HepG2 (cell line): Measurements from ENCODE around the gene ADI1. TPM values are rescaled to one million over a fixed set of nuclear protein-coding genes. Genes with fewer than 3 reads are reported as not detected.
A peak's percentile ranks its signal among the peaks of the same experiment; 100 is the strongest.

ENCODE experiments used
- ASH2L ChIP-seq: fragments of 300-600, 200-600 bp; sonication (generic); IDR thresholded peaks from 2 replicates; pipeline ENCODE4 v1.7.0; 2017; ENCODE audit warnings: low read depth, mild to moderate bottlenecking, moderate library complexity, mixed read lengths, low read length; ENCODE audit not compliant: insufficient read length
- CC2D1A ChIP-seq: sonication (generic); formaldehyde crosslinking; IDR thresholded peaks from 2 replicates; pipeline ENCODE4 v1.8.1; 2023; ENCODE audit warnings: mild to moderate bottlenecking, missing genetic modification reagents
- DR1 ChIP-seq: sonication (generic); formaldehyde crosslinking; IDR thresholded peaks from 2 replicates; pipeline ENCODE4 v1.8.0; 2021; ENCODE audit warnings: mild to moderate bottlenecking, missing genetic modification reagents, inconsistent platforms
- FOXP1 ChIP-seq, 2 experiments: fragments of 450-650 bp in 1 of 2; IDR thresholded peaks; 2 replicates each; pipeline ENCODE4 v1.6.1; 2017 to 2018; ENCODE audit warnings: antibody characterized with exemption in 1 of 2
- GABPB1 ChIP-seq: IDR thresholded peaks from 2 replicates; pipeline ENCODE4 v1.6.1; 2016; ENCODE audit warnings: mild to moderate bottlenecking, missing genetic modification reagents, moderate library complexity, missing compliant biosample characterization
- GFI1 ChIP-seq: sonication (generic); formaldehyde crosslinking; IDR thresholded peaks from 2 replicates; pipeline ENCODE4 v1.5.0; 2020; ENCODE audit warnings: missing genetic modification reagents, mild to moderate bottlenecking, borderline replicate concordance
- KAT8 ChIP-seq: IDR thresholded peaks from 2 replicates; pipeline ENCODE4 v1.6.1; 2016; ENCODE audit warnings: missing genetic modification reagents, missing compliant biosample characterization
- MIER2 ChIP-seq: IDR thresholded peaks from 2 replicates; pipeline ENCODE4 v1.6.1; 2016; ENCODE audit warnings: missing biosample characterization, missing genetic modification reagents
- NPAS2 ChIP-seq: sonication (generic); formaldehyde crosslinking; IDR thresholded peaks from 2 replicates; pipeline ENCODE4 v1.8.0; 2022; ENCODE audit warnings: mild to moderate bottlenecking, missing genetic modification reagents, borderline replicate concordance
- POLR2G ChIP-seq: fragments of 200-400 bp; formaldehyde crosslinking; IDR thresholded peaks from 2 replicates; pipeline ENCODE4 v1.6.1; 2018; ENCODE audit warnings: mild to moderate bottlenecking, low read depth, low read length, moderate library complexity
- RBAK ChIP-seq: sonication (generic); formaldehyde crosslinking; IDR thresholded peaks from 2 replicates; pipeline ENCODE4 v1.5.1; 2020; ENCODE audit warnings: mild to moderate bottlenecking, missing genetic modification reagents
- SP1 ChIP-seq, 2 experiments: fragments of 450-650 bp in 1 of 2; sonication (generic) in 1 of 2; formaldehyde crosslinking in 1 of 2; IDR thresholded peaks; 2 replicates each; pipeline versions ENCODE4 v1.4.0 to v1.6.1; 2016 to 2020; ENCODE audit warnings: missing genetic modification reagents in 1 of 2
- SP4 ChIP-seq: sonication (generic); formaldehyde crosslinking; IDR thresholded peaks from 2 replicates; pipeline ENCODE4 v1.8.1; 2023; ENCODE audit warnings: mild to moderate bottlenecking, missing genetic modification reagents
- TAF1 ChIP-seq: sonication (generic); formaldehyde crosslinking; IDR thresholded peaks from 2 replicates; pipeline ENCODE4 v1.4.0; 2020; ENCODE audit warnings: missing genetic modification reagents
- XRCC5 ChIP-seq: fragments of 200-400 bp; formaldehyde crosslinking; optimal IDR thresholded peaks from 2 replicates; pipeline ENCODE3; 2017; ENCODE audit warnings: mild to moderate bottlenecking, low read length
- ZNF256 ChIP-seq: sonication (generic); formaldehyde crosslinking; conservative IDR thresholded peaks from 2 replicates; pipeline ENCODE4 v1.4.0; 2020; ENCODE audit warnings: missing genetic modification reagents
- ZNF331 ChIP-seq: sonication (generic); formaldehyde crosslinking; IDR thresholded peaks from 2 replicates; pipeline ENCODE4 v1.4.0; 2020; ENCODE audit warnings: missing genetic modification reagents
- ZNF333 ChIP-seq: sonication (generic); formaldehyde crosslinking; IDR thresholded peaks from 2 replicates; pipeline ENCODE4 v1.4.0; 2020; ENCODE audit warnings: mild to moderate bottlenecking, missing genetic modification reagents, borderline replicate concordance
- ZNF451 ChIP-seq: sonication (generic); formaldehyde crosslinking; IDR thresholded peaks from 2 replicates; pipeline ENCODE4 v1.5.0; 2020; ENCODE audit warnings: mild to moderate bottlenecking, missing genetic modification reagents
- polyA plus RNA-seq, 8 experiments: library from polyadenylated mRNA; depleted of rRNA in 3 of 8; stranded (reverse) in 7 of 8; unstranded in 1 of 8; fragments of >200 nt; fragmentation: Illumina TruSeq in 4 of 8; extraction: Trizol in 4 of 8; gene quantifications; 2 replicates each; pipeline versions ENCODE4 v1.2.1 to v1.2.3, GENCODE V29; 2011 to 2016; ENCODE audit warnings: low read depth in 4 of 8, missing spikeins in 1 of 8, mixed read lengths in 1 of 8; ENCODE audit not compliant: insufficient read depth in 1 of 8
- total RNA-seq, 5 experiments: library from RNA; depleted of rRNA; stranded (reverse); fragments of >200 nt; fragmentation: Illumina TruSeq; extraction: Trizol; gene quantifications; 2 replicates each; pipeline ENCODE4 v1.2.3, GENCODE V29; 2016; ENCODE audit warnings: low read depth in 1 of 5
- TF ChIP-seq, protein P1 (sequence below): sonication (generic); formaldehyde crosslinking; IDR thresholded peaks from 2 replicates; pipeline ENCODE4 v1.5.1; 2020; ENCODE audit warnings: mild to moderate bottlenecking, missing genetic modification reagents, borderline replicate concordance
- TF ChIP-seq, protein P2 (sequence below): sonication (generic); formaldehyde crosslinking; IDR thresholded peaks from 2 replicates; pipeline ENCODE4 v1.5.0; 2020; ENCODE audit warnings: mild to moderate bottlenecking, missing genetic modification reagents
- TF ChIP-seq, protein P3 (sequence below): sonication (generic); formaldehyde crosslinking; conservative IDR thresholded peaks from 2 replicates; pipeline ENCODE4 v1.8.0; 2022; ENCODE audit warnings: missing genetic modification reagents

ADI1 gene
- total and polyA plus RNA-seq, 2 of the 13 experiments (the other 11 are each of a cell fraction or from before 2014, with no cell fraction given), result 28.7 to 123 TPM

DNA sequence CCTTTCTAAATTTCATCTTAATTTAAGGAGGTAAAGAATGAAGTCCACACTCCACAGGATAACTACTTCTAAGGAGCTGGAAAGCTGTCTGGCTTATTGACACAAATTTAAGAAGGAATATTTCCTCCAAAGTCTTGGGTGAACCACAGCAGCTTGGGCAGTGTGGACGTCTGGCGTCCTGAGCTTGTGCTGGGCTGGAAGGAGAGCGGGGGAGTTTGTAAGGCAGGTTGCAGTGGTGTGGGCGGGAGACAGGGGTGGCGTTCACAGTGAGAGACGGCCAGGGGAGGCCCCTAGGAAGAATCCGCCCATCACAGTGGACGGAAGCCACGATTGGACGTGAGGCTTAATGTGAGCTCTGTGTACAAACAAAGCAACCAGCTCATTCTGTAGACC lies 25.7 kb downstream of the ADI1 start (continued):
- TF ChIP-seq, protein P1, sequence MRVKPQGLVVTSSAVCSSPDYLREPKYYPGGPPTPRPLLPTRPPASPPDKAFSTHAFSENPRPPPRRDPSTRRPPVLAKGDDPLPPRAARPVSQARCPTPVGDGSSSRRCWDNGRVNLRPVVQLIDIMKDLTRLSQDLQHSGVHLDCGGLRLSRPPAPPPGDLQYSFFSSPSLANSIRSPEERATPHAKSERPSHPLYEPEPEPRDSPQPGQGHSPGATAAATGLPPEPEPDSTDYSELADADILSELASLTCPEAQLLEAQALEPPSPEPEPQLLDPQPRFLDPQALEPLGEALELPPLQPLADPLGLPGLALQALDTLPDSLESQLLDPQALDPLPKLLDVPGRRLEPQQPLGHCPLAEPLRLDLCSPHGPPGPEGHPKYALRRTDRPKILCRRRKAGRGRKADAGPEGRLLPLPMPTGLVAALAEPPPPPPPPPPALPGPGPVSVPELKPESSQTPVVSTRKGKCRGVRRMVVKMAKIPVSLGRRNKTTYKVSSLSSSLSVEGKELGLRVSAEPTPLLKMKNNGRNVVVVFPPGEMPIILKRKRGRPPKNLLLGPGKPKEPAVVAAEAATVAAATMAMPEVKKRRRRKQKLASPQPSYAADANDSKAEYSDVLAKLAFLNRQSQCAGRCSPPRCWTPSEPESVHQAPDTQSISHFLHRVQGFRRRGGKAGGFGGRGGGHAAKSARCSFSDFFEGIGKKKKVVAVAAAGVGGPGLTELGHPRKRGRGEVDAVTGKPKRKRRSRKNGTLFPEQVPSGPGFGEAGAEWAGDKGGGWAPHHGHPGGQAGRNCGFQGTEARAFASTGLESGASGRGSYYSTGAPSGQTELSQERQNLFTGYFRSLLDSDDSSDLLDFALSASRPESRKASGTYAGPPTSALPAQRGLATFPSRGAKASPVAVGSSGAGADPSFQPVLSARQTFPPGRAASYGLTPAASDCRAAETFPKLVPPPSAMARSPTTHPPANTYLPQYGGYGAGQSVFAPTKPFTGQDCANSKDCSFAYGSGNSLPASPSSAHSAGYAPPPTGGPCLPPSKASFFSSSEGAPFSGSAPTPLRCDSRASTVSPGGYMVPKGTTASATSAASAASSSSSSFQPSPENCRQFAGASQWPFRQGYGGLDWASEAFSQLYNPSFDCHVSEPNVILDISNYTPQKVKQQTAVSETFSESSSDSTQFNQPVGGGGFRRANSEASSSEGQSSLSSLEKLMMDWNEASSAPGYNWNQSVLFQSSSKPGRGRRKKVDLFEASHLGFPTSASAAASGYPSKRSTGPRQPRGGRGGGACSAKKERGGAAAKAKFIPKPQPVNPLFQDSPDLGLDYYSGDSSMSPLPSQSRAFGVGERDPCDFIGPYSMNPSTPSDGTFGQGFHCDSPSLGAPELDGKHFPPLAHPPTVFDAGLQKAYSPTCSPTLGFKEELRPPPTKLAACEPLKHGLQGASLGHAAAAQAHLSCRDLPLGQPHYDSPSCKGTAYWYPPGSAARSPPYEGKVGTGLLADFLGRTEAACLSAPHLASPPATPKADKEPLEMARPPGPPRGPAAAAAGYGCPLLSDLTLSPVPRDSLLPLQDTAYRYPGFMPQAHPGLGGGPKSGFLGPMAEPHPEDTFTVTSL (CRISPR knock-in tag), result no peak
- TF ChIP-seq ZNF333 (CRISPR knock-in tag) (0 out of 2 replicates have a peak, but pooled peaks have one; percentile 3), DR1 (CRISPR knock-in tag) (no peak), NPAS2 (CRISPR knock-in tag) (no peak), RBAK (CRISPR knock-in tag) (no peak), ASH2L (peak; percentile 43), SP4 (CRISPR knock-in tag) (peak; percentile 73; the same call in 1 of the 2 replicates), MIER2 (CRISPR knock-in tag) (no peak), CC2D1A (CRISPR knock-in tag) (no peak), ZNF256 (CRISPR knock-in tag) (no peak), XRCC5 (peak; percentile 35), POLR2G (peak; percentile 65; the same call in 1 of the 2 replicates), GFI1 (0 out of 2 replicates have a peak, but pooled peaks have one; percentile 22), ZNF451 (CRISPR knock-in tag) (0 out of 2 replicates have a peak, but pooled peaks have one; percentile 23), FOXP1 (IDR thresholded peaks at IDR 0.05) (no peak), FOXP1 (CRISPR knock-in tag; IDR thresholded peaks at IDR 0.05) (0 out of 2 replicates have a peak, but pooled peaks have one; percentile 6), GABPB1 (CRISPR knock-in tag) (no peak), ZNF331 (peak; percentile 23; the same call in 1 of the 2 replicates), KAT8 (no peak), TAF1 (CRISPR knock-in tag) (0 out of 2 replicates have a peak, but pooled peaks have one; percentile 2), SP1 (IDR thresholded peaks at IDR 0.05) (no peak), SP1 (CRISPR knock-in tag; IDR thresholded peaks at IDR 0.05) (0 out of 2 replicates have a peak, but pooled peaks have one; percentile 29)
- TF ChIP-seq, protein P2, sequence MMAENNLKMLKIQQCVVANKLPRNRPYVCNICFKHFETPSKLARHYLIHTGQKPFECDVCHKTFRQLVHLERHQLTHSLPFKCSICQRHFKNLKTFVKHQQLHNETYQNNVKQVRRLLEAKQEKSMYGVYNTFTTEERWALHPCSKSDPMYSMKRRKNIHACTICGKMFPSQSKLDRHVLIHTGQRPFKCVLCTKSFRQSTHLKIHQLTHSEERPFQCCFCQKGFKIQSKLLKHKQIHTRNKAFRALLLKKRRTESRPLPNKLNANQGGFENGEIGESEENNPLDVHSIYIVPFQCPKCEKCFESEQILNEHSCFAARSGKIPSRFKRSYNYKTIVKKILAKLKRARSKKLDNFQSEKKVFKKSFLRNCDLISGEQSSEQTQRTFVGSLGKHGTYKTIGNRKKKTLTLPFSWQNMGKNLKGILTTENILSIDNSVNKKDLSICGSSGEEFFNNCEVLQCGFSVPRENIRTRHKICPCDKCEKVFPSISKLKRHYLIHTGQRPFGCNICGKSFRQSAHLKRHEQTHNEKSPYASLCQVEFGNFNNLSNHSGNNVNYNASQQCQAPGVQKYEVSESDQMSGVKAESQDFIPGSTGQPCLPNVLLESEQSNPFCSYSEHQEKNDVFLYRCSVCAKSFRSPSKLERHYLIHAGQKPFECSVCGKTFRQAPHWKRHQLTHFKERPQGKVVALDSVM, result peak; percentile 2; the same call in 1 of the 2 replicates
- TF ChIP-seq, protein P3, sequence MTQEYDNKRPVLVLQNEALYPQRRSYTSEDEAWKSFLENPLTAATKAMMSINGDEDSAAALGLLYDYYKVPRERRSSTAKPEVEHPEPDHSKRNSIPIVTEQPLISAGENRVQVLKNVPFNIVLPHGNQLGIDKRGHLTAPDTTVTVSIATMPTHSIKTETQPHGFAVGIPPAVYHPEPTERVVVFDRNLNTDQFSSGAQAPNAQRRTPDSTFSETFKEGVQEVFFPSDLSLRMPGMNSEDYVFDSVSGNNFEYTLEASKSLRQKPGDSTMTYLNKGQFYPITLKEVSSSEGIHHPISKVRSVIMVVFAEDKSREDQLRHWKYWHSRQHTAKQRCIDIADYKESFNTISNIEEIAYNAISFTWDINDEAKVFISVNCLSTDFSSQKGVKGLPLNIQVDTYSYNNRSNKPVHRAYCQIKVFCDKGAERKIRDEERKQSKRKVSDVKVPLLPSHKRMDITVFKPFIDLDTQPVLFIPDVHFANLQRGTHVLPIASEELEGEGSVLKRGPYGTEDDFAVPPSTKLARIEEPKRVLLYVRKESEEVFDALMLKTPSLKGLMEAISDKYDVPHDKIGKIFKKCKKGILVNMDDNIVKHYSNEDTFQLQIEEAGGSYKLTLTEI (CRISPR knock-in tag), result no peak
